Pancreas (tissue), 10 donors: ENCODE measurements around the gene KAT2A. TPM values are rescaled to one million over a fixed set of nuclear protein-coding genes. Genes with fewer than 3 reads are reported as not detected.

Experiments
- ATAC-seq, 4 donors: fragments of 200-7000 bp; cut with Tn5 transposase; one replicate each; pipeline versions ENCODE4 v1.8.0 to v1.9.1; 2020; ENCODE audit warnings: mild to moderate bottlenecking in 4 of 4, moderate library complexity in 4 of 4
- DNase-seq, 6 donors: peaks; one replicate each; pipeline ENCODE4 v3.0.0-alpha.2; 2020
- FAIRE-seq: peaks from 2 replicates; lab custom pipeline; 2012; peaks lifted over from hg19 to GRCh38; lab: Jason Lieb, UNC
- H3K27ac ChIP-seq, 4 donors: fragments of 200-600 bp; sonication (generic); 1 replicate in 3 of 4; 2 replicates in 1 of 4; pipeline versions ENCODE4 v1.5.0 to v1.8.0; 2020
- H3K27me3 ChIP-seq, 4 donors: fragments of 200-600 bp; one replicate each; pipeline ENCODE4 v1.8.0; 2021
- H3K36me3 ChIP-seq, 3 donors: fragments of 200-600 bp; sonication (generic) in 1 of 3; one replicate each; pipeline versions ENCODE4 v1.5.0 to v1.8.0; 2020 to 2021
- H3K4me1 ChIP-seq, 3 donors: fragments of 200-600 bp; one replicate each; pipeline ENCODE4 v1.8.0; 2021
- H3K4me3 ChIP-seq, 4 donors: fragments of 200-600 bp; sonication (generic) in 2 of 4; one replicate each; pipeline versions ENCODE4 v1.5.0 to v1.8.0; 2020 to 2021
- H3K9me3 ChIP-seq, 4 donors: fragments of 200-600 bp; one replicate each; pipeline ENCODE4 v1.8.0; 2021
- CTCF ChIP-seq, 4 donors: fragments of 200-600 bp; sonication (generic) in 3 of 4; IDR thresholded peaks; one replicate each; pipeline versions ENCODE4 v1.5.0 to v1.8.0; 2021; ENCODE audit warnings: antibody characterized with exemption in 4 of 4
- WGBS, 2 donors: extraction: QIAGEN DNeasy Blood & Tissue Kit; methylation state at CpG; one replicate each; pipeline ENCODE4 v1.1.7; 2013; 5-methylcytosine and 5-hydroxymethylcytosine counted together
- intact Hi-C, 3 donors: fragments of 100-400 bp; cut with DNase I; formaldehyde crosslinking; loops; one replicate each; pipeline versions ENCODE4 v1.11.1 to v1.14.2; 2022
- polyA plus RNA-seq, 2 donors: library from polyadenylated mRNA; stranded (reverse); fragments of 200-250 nt; gene quantifications; one replicate each; pipeline ENCODE4 v1.2.3, GENCODE V29; 2013
- total RNA-seq, 6 donors: library from RNA; stranded (reverse); fragmentation: NEBNext Ultra II Directional in 4 of 6; extraction: Animal tissue kit (Norgen Biotek cat#: 25700) in 4 of 6; gene quantifications; one replicate each; pipeline versions ENCODE4 v1.2.1 to v1.2.4, GENCODE V29; 2021 to 2023
- donor health status: healthy with polysubstance abuse.
- donor health status: DM: no; HTN: no; CAD: no; lungs with moderate emphysema.
- donor health status: DM: no; HTN: no; CAD: no.
- donor health status: control.
- donor health status: control.
- donor health status: Bipolar disorder and iron deficiency.
- donor health status: DM: yes; HTN: yes; CAD: no.
- donor health status: DM: no; HTN: no; CAD: no.
- donor health status: DM: no; HTN: no; CAD: no.
- donor health status: DM: yes; HTN: yes; CAD: no.

Gene KAT2A
- total and polyA plus RNA-seq, 8 donors, result 17.5 to 158 (median 25.2) TPM

- Histone ChIP-seq H3K36me3 (no peaks in the 10 kb centered on the region), H3K27me3 (no peaks in the 10 kb centered on the region), H3K9me3 (no peaks in the 10 kb centered on the region), H3K27ac (no peak overlapping the region), H3K4me1 (no peaks in the 10 kb centered on the region), H3K4me3 (no peak overlapping the region)
- no peak for ATAC-seq
- no peak for TF ChIP-seq CTCF (IDR thresholded peaks at IDR 0.05)
- DNase-seq, result no peak
- WGBS, 2 donors, result 68 to 73% methylated on average over 2 of the region's 2 CpGs
- FAIRE-seq, result no peak
- intact Hi-C loops, result no loop called here
These were observed 41.6 kb downstream of the KAT2A start for GRCh38 chr17:42079541-42079940.

GRCh38 chr17:42078396-42079043, 42.6 kb downstream of the KAT2A start:
- intact Hi-C loops, result no loop called here
- Histone ChIP-seq H3K9me3 (no peaks in the 10 kb centered on the region), H3K4me1 (no peaks in the 10 kb centered on the region), H3K27ac (no peak overlapping the region), H3K27me3 (no peaks in the 10 kb centered on the region), H3K36me3 (no peaks in the 10 kb centered on the region), H3K4me3 (no peak overlapping the region)
- TF ChIP-seq CTCF (IDR thresholded peaks at IDR 0.05), result no peak
- no peak for ATAC-seq
- FAIRE-seq, result no peak
- DNase-seq, result no peak
- 75 to 78% methylated on average over 8 of the region's 8 CpGs for WGBS, 2 donors

GRCh38 chr17:42077755-42078154, 43.4 kb downstream of the KAT2A start:
- WGBS, 2 donors, result 80 to 81% methylated on average over 5 of the region's 5 CpGs
- FAIRE-seq (no peak), ATAC-seq (no peak), DNase-seq (no peak)
- intact Hi-C loops, result no loop called here
- no peaks in the 10 kb centered on the region for H3K4me1 ChIP-seq
- no peaks in the 10 kb centered on the region for H3K36me3 ChIP-seq
- no peak for TF ChIP-seq CTCF (IDR thresholded peaks at IDR 0.05)
- H3K27ac ChIP-seq, result no peak overlapping the region
- no peaks in the 10 kb centered on the region for H3K9me3 ChIP-seq
- no peaks in the 10 kb centered on the region for H3K27me3 ChIP-seq
- no peak overlapping the region for H3K4me3 ChIP-seq

GRCh38 chr17:42076797-42077559, 44.2 kb downstream of the KAT2A start:
- no peak for TF ChIP-seq CTCF (IDR thresholded peaks at IDR 0.05)
- Histone ChIP-seq H3K4me1 (peaks cover 0 to 2% (median 0%) of the 10 kb centered on the region in 3 donors), H3K36me3 (no peaks in the 10 kb centered on the region), H3K27ac (no peak overlapping the region), H3K27me3 (no peaks in the 10 kb centered on the region), H3K9me3 (no peaks in the 10 kb centered on the region), H3K4me3 (no peak overlapping the region)
- 76 to 78% methylated on average over 4 of the region's 4 CpGs for WGBS, 2 donors
- FAIRE-seq (no peak), ATAC-seq (no peak), DNase-seq (no peak)
- intact Hi-C loops, result no loop called here

GRCh38 chr17:42075789-42076188, 45.4 kb downstream of the KAT2A start:
- Histone ChIP-seq H3K4me3 (no peak overlapping the region), H3K9me3 (no peaks in the 10 kb centered on the region), H3K27me3 (no peaks in the 10 kb centered on the region), H3K36me3 (no peaks in the 10 kb centered on the region), H3K27ac (no peak overlapping the region), H3K4me1 (peaks cover 0 to 2% (median 0%) of the 10 kb centered on the region in 3 donors)
- ATAC-seq (no peak), DNase-seq (no peak), FAIRE-seq (no peak)
- TF ChIP-seq CTCF (IDR thresholded peaks at IDR 0.05), result no peak
- 58 to 60% methylated on average over 6 of the region's 6 CpGs for WGBS, 2 donors
- intact Hi-C loops, result no loop called here
